Measurements from ENCODE around the gene SCTR. TPM values are rescaled to one million over a fixed set of nuclear protein-coding genes. Genes with fewer than 3 reads are reported as not detected.

The SCTR gene
- total and polyA plus RNA-seq, 4 donors = 4.6 to 42.7 (median 28.0) TPM

DNA sequence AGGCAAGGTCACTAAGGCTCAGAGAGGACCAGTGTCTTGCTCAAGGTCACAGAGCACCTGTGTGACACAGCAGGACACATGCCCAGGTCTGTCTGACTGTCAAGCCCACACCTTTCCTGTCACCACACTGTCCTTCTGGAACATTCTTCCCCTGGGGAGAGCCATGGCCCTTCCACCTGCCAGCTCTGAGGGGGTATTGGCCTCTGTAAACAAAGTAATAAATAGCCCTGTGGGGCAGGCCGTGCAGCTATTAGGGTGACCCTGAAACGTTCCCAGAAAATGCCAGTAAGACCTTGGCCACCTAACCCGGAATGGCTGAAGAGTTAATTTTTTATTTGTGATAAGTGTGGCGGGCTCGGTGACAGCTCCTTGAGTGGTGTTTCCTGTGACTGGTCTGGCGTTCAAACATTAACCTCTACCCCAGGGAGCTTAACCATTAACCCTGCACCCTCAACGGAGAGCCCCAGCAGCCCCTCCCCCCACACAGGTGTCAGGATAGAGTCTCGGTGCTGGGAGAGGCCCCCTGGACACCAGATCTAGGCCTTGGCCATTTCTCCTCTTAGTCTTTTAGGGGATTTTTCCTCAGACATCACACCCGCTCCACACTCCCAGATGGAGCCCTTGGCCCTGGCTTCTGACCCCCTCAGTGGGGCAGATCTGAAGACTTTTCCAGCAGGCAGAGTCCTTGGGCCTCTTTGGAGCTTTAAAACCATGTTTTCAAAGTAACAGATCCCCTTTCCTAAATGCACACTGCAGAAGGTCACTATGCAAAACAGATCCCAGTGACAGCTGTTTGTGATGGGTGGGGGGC is 36.6 kb downstream of the SCTR start:
- no peaks in the 10 kb centered on the region for H3K27me3 ChIP-seq (ENCODE audit: control insufficient read depth in 3 of 3, insufficient read depth in 3 of 3, low read length in 2 of 3)
- TF ChIP-seq CTCF (IDR thresholded peaks at IDR 0.05; ENCODE audit: control extremely low read depth, extremely low read depth) = no peak
- no peaks in the 10 kb centered on the region for H3K9me3 ChIP-seq (ENCODE audit: control insufficient read depth in 4 of 4, insufficient read depth in 3 of 4, low read length in 3 of 4)
- 30 to 31% methylated on average over 9 of the region's 9 CpGs for WGBS, 2 donors
- peak; percentile 71 for ATAC-seq (ENCODE audit: insufficient read depth, low FRiP score)
- DNase-seq = peak; percentile 44 to 77 (median 68)
- peak overlapping the region; percentile 68 for H3K27ac ChIP-seq (ENCODE audit: low read depth in 1 of 2, low read length in 1 of 2)
- peaks cover 0 to 41% (median 32%) of the 10 kb centered on the region in 5 donors for H3K4me1 ChIP-seq (ENCODE audit: control insufficient read depth in 5 of 5, insufficient read depth in 5 of 5, low read length in 5 of 5)
- no peaks in the 10 kb centered on the region for H3K36me3 ChIP-seq (ENCODE audit: control insufficient read depth in 4 of 4, insufficient read depth in 4 of 4, low read length in 4 of 4)
- H3K9ac ChIP-seq (ENCODE audit: insufficient read depth in 1 of 2, low read length in 2 of 2) = no peak overlapping the region
- no peak overlapping the region for H3K4me3 ChIP-seq

GRCh38 chr2:119486886-119487285 is 37.4 kb downstream of the SCTR start:
- H3K9ac ChIP-seq (ENCODE audit: insufficient read depth in 1 of 2, low read length in 2 of 2) = no peak overlapping the region
- ATAC-seq (ENCODE audit: insufficient read depth, low FRiP score) (no peak), DNase-seq (no peak)
- no peaks in the 10 kb centered on the region for H3K9me3 ChIP-seq (ENCODE audit: control insufficient read depth in 4 of 4, insufficient read depth in 3 of 4, low read length in 3 of 4)
- peaks cover 0 to 42% (median 33%) of the 10 kb centered on the region in 5 donors for H3K4me1 ChIP-seq (ENCODE audit: control insufficient read depth in 5 of 5, insufficient read depth in 5 of 5, low read length in 5 of 5)
- peak overlapping the region in 1 of 2 donors; percentile 68 for H3K27ac ChIP-seq (ENCODE audit: low read depth in 1 of 2, low read length in 1 of 2)
- WGBS, 2 donors = 62 to 68% methylated on average over 7 of the region's 7 CpGs
- TF ChIP-seq CTCF (IDR thresholded peaks at IDR 0.05; ENCODE audit: control extremely low read depth, extremely low read depth) = no peak
- no peaks in the 10 kb centered on the region for H3K36me3 ChIP-seq (ENCODE audit: control insufficient read depth in 4 of 4, insufficient read depth in 4 of 4, low read length in 4 of 4)
- H3K4me3 ChIP-seq = no peak overlapping the region
- no peaks in the 10 kb centered on the region for H3K27me3 ChIP-seq (ENCODE audit: control insufficient read depth in 3 of 3, insufficient read depth in 3 of 3, low read length in 2 of 3)

DNA sequence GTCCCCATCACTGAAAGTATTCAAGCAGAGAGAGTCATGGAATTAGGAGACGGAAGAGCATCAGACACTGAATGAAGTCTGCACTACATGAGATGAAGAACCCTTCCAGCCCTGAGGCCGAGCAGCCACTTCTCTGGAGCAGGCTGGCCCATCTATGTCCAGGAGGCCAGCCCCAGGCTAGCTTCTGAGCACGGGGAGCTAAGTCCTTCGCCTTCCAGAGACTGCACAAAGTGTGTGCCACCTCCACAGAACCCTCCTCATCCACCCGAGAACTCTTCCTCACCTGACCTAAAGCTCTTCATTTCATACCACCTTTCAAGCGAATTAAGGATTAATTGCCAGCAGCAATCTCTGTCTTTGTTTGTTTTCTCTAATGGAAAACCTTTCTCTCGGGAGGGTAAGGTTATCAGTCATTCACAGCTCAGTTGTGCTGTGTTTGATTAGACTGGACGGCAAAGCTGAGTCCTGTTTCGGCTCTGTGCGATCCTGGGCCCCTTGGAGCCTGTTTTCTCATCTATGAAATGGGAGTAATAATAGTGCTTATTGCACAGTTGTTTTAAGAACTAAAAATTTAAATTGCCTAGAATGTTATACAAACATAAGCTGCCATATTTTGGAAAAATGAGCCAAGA is 38.0 kb downstream of the SCTR start:
- Histone ChIP-seq H3K27ac (ENCODE audit: low read depth in 1 of 2, low read length in 1 of 2) (peak overlapping the region in 1 of 2 donors; percentile 63), H3K4me3 (no peak overlapping the region), H3K9ac (ENCODE audit: insufficient read depth in 1 of 2, low read length in 2 of 2) (no peak overlapping the region), H3K9me3 (ENCODE audit: control insufficient read depth in 4 of 4, insufficient read depth in 3 of 4, low read length in 3 of 4) (peaks cover 0 to 3% (median 0%) of the 10 kb centered on the region in 4 donors), H3K4me1 (ENCODE audit: control insufficient read depth in 5 of 5, insufficient read depth in 5 of 5, low read length in 5 of 5) (peaks cover 0 to 42% (median 33%) of the 10 kb centered on the region in 5 donors), H3K27me3 (ENCODE audit: control insufficient read depth in 3 of 3, insufficient read depth in 3 of 3, low read length in 2 of 3) (no peaks in the 10 kb centered on the region), H3K36me3 (ENCODE audit: control insufficient read depth in 4 of 4, insufficient read depth in 4 of 4, low read length in 4 of 4) (no peaks in the 10 kb centered on the region)
- no peak for DNase-seq
- TF ChIP-seq CTCF (IDR thresholded peaks at IDR 0.05; ENCODE audit: control extremely low read depth, extremely low read depth) = no peak
- WGBS, 2 donors = 86 to 91% methylated on average over 10 of the region's 10 CpGs
- no peak for ATAC-seq (ENCODE audit: insufficient read depth, low FRiP score)

Measured in lung (tissue), 12 donors.